Measurements from ENCODE around the gene PCF11. TPM values are rescaled to one million over a fixed set of nuclear protein-coding genes. Genes with fewer than 3 reads are reported as not detected.

The PCF11 gene
- total and polyA plus RNA-seq, 2 of the 13 experiments (the other 11 are each of a cell fraction or from before 2014, with no cell fraction given): 40.3 to 47.7 TPM

DNA sequence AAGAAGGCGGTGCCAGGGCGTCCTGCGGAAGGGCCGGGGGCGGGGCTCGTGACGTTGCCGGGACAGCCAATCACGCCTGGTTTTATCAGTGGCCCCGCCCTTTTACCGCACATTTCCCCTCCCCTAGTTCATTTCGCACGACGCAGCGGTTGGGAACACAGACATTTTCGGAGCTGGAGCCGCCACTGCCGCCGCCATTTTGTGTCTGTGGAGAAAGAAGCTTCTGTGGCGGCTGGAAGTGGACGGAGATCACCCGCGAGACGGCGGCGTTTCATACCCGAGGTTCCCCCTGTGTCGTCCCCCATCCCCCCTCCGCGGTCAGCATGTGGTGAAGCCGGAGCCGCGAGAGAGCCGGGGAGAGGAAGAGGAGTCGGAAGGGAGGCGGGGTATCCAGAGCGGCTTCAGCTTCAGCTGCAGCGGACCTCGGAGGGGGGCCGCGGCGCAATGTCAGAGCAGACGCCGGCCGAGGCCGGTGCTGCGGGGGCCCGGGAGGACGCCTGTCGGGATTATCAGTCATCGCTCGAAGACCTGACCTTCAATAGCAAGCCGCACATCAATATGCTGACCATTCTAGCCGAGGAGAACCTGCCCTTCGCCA lies at the start of gene PCF11 (continued):
- TF ChIP-seq PAWR (CRISPR knock-in tag; IDR thresholded peaks at IDR 0.05; ENCODE audit: borderline replicate concordance): no peak
- no peak for TF ChIP-seq CAMTA2 (CRISPR knock-in tag; IDR thresholded peaks at IDR 0.05; ENCODE audit: borderline replicate concordance)
- TF ChIP-seq, protein P1, sequence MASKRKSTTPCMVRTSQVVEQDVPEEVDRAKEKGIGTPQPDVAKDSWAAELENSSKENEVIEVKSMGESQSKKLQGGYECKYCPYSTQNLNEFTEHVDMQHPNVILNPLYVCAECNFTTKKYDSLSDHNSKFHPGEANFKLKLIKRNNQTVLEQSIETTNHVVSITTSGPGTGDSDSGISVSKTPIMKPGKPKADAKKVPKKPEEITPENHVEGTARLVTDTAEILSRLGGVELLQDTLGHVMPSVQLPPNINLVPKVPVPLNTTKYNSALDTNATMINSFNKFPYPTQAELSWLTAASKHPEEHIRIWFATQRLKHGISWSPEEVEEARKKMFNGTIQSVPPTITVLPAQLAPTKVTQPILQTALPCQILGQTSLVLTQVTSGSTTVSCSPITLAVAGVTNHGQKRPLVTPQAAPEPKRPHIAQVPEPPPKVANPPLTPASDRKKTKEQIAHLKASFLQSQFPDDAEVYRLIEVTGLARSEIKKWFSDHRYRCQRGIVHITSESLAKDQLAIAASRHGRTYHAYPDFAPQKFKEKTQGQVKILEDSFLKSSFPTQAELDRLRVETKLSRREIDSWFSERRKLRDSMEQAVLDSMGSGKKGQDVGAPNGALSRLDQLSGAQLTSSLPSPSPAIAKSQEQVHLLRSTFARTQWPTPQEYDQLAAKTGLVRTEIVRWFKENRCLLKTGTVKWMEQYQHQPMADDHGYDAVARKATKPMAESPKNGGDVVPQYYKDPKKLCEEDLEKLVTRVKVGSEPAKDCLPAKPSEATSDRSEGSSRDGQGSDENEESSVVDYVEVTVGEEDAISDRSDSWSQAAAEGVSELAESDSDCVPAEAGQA (IDR thresholded peaks at IDR 0.05; ENCODE audit: low read depth): no peak
- TF ChIP-seq, protein P1 (CRISPR knock-in tag; IDR thresholded peaks at IDR 0.05; ENCODE audit: borderline replicate concordance): peak; percentile 11; the same call in 1 of the 2 replicates
- TF ChIP-seq RELA (CRISPR knock-in tag; IDR thresholded peaks at IDR 0.05): no peak
- TF ChIP-seq, protein P2, sequence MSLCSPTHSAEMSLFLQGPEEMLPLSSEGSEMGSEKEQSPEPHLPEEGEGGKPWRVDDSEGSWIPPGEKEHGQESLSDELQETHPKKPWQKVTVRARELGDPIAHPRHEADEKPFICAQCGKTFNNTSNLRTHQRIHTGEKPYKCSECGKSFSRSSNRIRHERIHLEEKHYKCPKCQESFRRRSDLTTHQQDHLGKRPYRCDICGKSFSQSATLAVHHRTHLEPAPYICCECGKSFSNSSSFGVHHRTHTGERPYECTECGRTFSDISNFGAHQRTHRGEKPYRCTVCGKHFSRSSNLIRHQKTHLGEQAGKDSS (CRISPR knock-in tag; IDR thresholded peaks at IDR 0.05; ENCODE audit: borderline replicate concordance, low read depth): no peak
- TF ChIP-seq SP5 (CRISPR knock-in tag; IDR thresholded peaks at IDR 0.05; ENCODE audit: borderline replicate concordance, low read depth): 0 out of 2 replicates have a peak, but pooled peaks have one; percentile 24
- peak; percentile 62; the same call in 1 of the 2 replicates for TF ChIP-seq SMAD3 (CRISPR knock-in tag; IDR thresholded peaks at IDR 0.05)
- TF ChIP-seq, protein P3, sequence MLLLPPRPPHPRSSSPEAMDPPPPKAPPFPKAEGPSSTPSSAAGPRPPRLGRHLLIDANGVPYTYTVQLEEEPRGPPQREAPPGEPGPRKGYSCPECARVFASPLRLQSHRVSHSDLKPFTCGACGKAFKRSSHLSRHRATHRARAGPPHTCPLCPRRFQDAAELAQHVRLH (CRISPR knock-in tag; IDR thresholded peaks at IDR 0.05; ENCODE audit: borderline replicate concordance, low read depth): no peak
- peak; percentile 86; the same call in 1 of the 2 replicates for TF ChIP-seq GATA4 (IDR thresholded peaks at IDR 0.05; ENCODE audit: borderline replicate concordance, low read depth)
- TF ChIP-seq FOXK2 (IDR thresholded peaks at IDR 0.05): no peak
- peak; percentile 49 for TF ChIP-seq RAD21 (CRISPR knock-in tag; IDR thresholded peaks at IDR 0.05)
- TF ChIP-seq MXD4 (CRISPR knock-in tag; IDR thresholded peaks at IDR 0.05): no peak; the same call in 1 of the 2 replicates
- no peak for TF ChIP-seq GZF1 (CRISPR knock-in tag; IDR thresholded peaks at IDR 0.05)
- TF ChIP-seq, protein P4, sequence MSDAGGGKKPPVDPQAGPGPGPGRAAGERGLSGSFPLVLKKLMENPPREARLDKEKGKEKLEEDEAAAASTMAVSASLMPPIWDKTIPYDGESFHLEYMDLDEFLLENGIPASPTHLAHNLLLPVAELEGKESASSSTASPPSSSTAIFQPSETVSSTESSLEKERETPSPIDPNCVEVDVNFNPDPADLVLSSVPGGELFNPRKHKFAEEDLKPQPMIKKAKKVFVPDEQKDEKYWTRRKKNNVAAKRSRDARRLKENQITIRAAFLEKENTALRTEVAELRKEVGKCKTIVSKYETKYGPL (CRISPR knock-in tag; IDR thresholded peaks at IDR 0.05): no peak; the same call in 1 of the 2 replicates
- TF ChIP-seq ZSCAN29 (CRISPR knock-in tag; conservative IDR thresholded peaks at IDR 0.05): no peak
- TF ChIP-seq POLR2AphosphoS5 (IDR thresholded peaks at IDR 0.05; ENCODE audit: low read depth, low read length): peak; percentile 98
- peak; percentile 82; the same call in 1 of the 2 replicates for TF ChIP-seq HOXA5 (CRISPR knock-in tag; IDR thresholded peaks at IDR 0.05)
- 0 out of 2 replicates have a peak, but pooled peaks have one; percentile 12 for TF ChIP-seq ZBTB21 (CRISPR knock-in tag; IDR thresholded peaks at IDR 0.05)
- TF ChIP-seq, protein P5, sequence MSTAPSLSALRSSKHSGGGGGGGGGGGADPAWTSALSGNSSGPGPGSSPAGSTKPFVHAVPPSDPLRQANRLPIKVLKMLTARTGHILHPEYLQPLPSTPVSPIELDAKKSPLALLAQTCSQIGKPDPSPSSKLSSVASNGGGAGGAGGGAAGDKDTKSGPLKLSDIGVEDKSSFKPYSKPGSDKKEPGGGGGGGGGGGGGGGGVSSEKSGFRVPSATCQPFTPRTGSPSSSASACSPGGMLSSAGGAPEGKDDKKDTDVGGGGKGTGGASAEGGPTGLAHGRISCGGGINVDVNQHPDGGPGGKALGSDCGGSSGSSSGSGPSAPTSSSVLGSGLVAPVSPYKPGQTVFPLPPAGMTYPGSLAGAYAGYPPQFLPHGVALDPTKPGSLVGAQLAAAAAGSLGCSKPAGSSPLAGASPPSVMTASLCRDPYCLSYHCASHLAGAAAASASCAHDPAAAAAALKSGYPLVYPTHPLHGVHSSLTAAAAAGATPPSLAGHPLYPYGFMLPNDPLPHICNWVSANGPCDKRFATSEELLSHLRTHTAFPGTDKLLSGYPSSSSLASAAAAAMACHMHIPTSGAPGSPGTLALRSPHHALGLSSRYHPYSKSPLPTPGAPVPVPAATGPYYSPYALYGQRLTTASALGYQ (CRISPR knock-in tag; IDR thresholded peaks at IDR 0.05): 0 out of 2 replicates have a peak, but pooled peaks have one; percentile 47
- peak; percentile 29; the same call in 1 of the 2 replicates for TF ChIP-seq GATAD1 (CRISPR knock-in tag; IDR thresholded peaks at IDR 0.05)
- 0 out of 2 replicates have a peak, but pooled peaks have one; percentile 39 for TF ChIP-seq ZNF354B (CRISPR knock-in tag; IDR thresholded peaks at IDR 0.05)
